PC-9 (cell line): ENCODE data around the gene PTPRT. TPM values are rescaled to one million over a fixed set of nuclear protein-coding genes. Genes with fewer than 3 reads are reported as not detected.

Source experiments
- BruUV-seq: library from RNA; stranded (reverse); fragments of 400-500 nt; replicated peaks from 2 replicates; lab custom pipeline; 2021; lab: Mats Ljungman, UMichigan
- CTCF ChIA-PET: fragments of 300-600 bp; sonication (Branson Sonifier 250); formaldehyde crosslinking; loops from one replicate; lab custom pipeline; 2022; ENCODE audit warnings: antibody characterized with exemption; lab: Charles Lee
- POLR2A ChIA-PET: fragments of 300-600 bp; sonication (Branson Sonifier 250); formaldehyde crosslinking; loops from one replicate; lab custom pipeline; 2022; ENCODE audit warnings: antibody characterized with exemption; ENCODE audit not compliant: unreplicated experiment; lab: Charles Lee
- DNase-seq, 2 experiments: peaks; one replicate each; pipeline versions ENCODE4 v3.0.0 to v3.0.0-alpha.2; 2015 to 2022; ENCODE audit warnings: mixed read lengths in 1 of 2
- H2AFZ ChIP-seq: fragments of 200-600 bp; sonication (generic); 2 replicates; pipeline ENCODE4 v1.8.1; 2017; ENCODE audit warnings: antibody characterized with exemption
- H3F3A ChIP-seq: fragments of 200-600 bp; sonication (generic); 2 replicates; pipeline ENCODE4 v1.8.1; 2017; ENCODE audit warnings: antibody characterized with exemption, mild to moderate bottlenecking, low read depth; ENCODE audit not compliant: insufficient read depth
- H3K27ac ChIP-seq: fragments of 200-600 bp; sonication (generic); 2 replicates; pipeline ENCODE4 v1.6.1; 2016; ENCODE audit warnings: mixed run types
- H3K27me3 ChIP-seq: fragments of 200-600 bp; sonication (generic); 2 replicates; pipeline ENCODE4 v1.6.1; 2016; ENCODE audit warnings: low read depth, mixed run types; ENCODE audit not compliant: insufficient read depth
- H3K36me3 ChIP-seq: fragments of 200-600 bp; sonication (generic); 2 replicates; pipeline ENCODE4 v1.6.1; 2016; ENCODE audit warnings: low read depth, mixed run types
- H3K4me1 ChIP-seq: fragments of 200-600 bp; sonication (generic); replicated peaks from 2 replicates; pipeline ENCODE4 v1.6.1; 2016; ENCODE audit warnings: mixed run types; ENCODE audit not compliant: insufficient read depth
- H3K4me2 ChIP-seq: fragments of 200-600 bp; sonication (generic); 2 replicates; pipeline ENCODE4 v1.6.1; 2017; ENCODE audit warnings: mixed run types
- H3K4me3 ChIP-seq: fragments of 200-600 bp; sonication (generic); 2 replicates; pipeline ENCODE4 v1.6.1; 2016; ENCODE audit warnings: mixed run types
- H3K79me2 ChIP-seq: fragments of 200-600 bp; sonication (generic); 2 replicates; pipeline ENCODE4 v1.6.1; 2017; ENCODE audit warnings: low read depth, mixed run types
- H3K9me2 ChIP-seq: fragments of 200-600 bp; sonication (generic); 2 replicates; pipeline ENCODE4 v1.8.1; 2017; ENCODE audit warnings: mild to moderate bottlenecking; ENCODE audit not compliant: insufficient read depth
- H3K9me3 ChIP-seq: fragments of 200-600 bp; sonication (generic); 2 replicates; pipeline ENCODE4 v1.8.1; 2016; ENCODE audit warnings: low read depth; ENCODE audit not compliant: insufficient read depth
- H4K20me1 ChIP-seq: fragments of 200-600 bp; sonication (generic); 2 replicates; pipeline ENCODE4 v1.8.1; 2017; ENCODE audit not compliant: insufficient read depth
- CTCF ChIP-seq: fragments of 200-600 bp; sonication (generic); conservative IDR thresholded peaks from 2 replicates; pipeline ENCODE4 v1.6.1; 2017; ENCODE audit warnings: mixed run types, antibody characterized with exemption, mild to moderate bottlenecking, moderate library complexity
- EZH2 ChIP-seq: fragments of 200-600 bp; sonication (generic); IDR thresholded peaks from 2 replicates; pipeline ENCODE4 v1.8.0; 2017; ENCODE audit warnings: antibody characterized with exemption, low read depth
- intact Hi-C: fragments of 100-400 bp; cut with micrococcal nuclease; formaldehyde crosslinking; loops from one replicate; pipeline ENCODE4 v1.10.0; 2022; ENCODE audit not compliant: unreplicated experiment
- total RNA-seq: library from RNA; stranded (reverse); gene quantifications from 2 replicates; pipeline ENCODE4 v1.2.3, GENCODE V29; 2021

The PTPRT gene
- total RNA-seq, 1 experiment from 2014 or later, result not detected

- TF ChIP-seq EZH2, result no peak
- no peak for TF ChIP-seq CTCF
- Histone ChIP-seq H3K9me3 (no peaks in the 10 kb centered on the region), H3K9me2 (no peaks in the 10 kb centered on the region), H4K20me1 (no peaks in the 10 kb centered on the region), H2AFZ (no peak overlapping the region), H3K79me2 (no peaks in the 10 kb centered on the region), H3F3A (no peaks in the 10 kb centered on the region), H3K4me1 (no peaks in the 10 kb centered on the region), H3K4me3 (no peak overlapping the region), H3K27ac (no peak overlapping the region), H3K27me3 (no peaks in the 10 kb centered on the region; the same call in 1 of the 2 replicates), H3K36me3 (no peaks in the 10 kb centered on the region), H3K4me2 (no peak overlapping the region)
- intact Hi-C loops, result no loop called here
- no TSS peak for BruUV-seq
- ChIA-PET POLR2A (no interaction called here), CTCF (no interaction called here)
- no peak for DNase-seq
These were observed 848.1 kb downstream of the PTPRT start for GRCh38 chr20:42341654-42342053.

- Histone ChIP-seq H3K9me3 (no peaks in the 10 kb centered on the region), H3K36me3 (no peaks in the 10 kb centered on the region), H3K4me1 (no peaks in the 10 kb centered on the region), H3K4me3 (no peak overlapping the region), H3K9me2 (no peaks in the 10 kb centered on the region), H2AFZ (no peak overlapping the region), H3K4me2 (no peak overlapping the region), H4K20me1 (no peaks in the 10 kb centered on the region), H3K27me3 (no peaks in the 10 kb centered on the region; the same call in 1 of the 2 replicates), H3K79me2 (no peaks in the 10 kb centered on the region), H3K27ac (no peak overlapping the region), H3F3A (no peaks in the 10 kb centered on the region)
- BruUV-seq, result no TSS peak
- no peak for TF ChIP-seq EZH2
- CTCF ChIA-PET, result no interaction called here
- DNase-seq, result no peak
- POLR2A ChIA-PET, result no interaction called here
- intact Hi-C loops, result no loop called here
These were observed 849.3 kb downstream of the PTPRT start for GRCh38 chr20:42340368-42340767.

- H2AFZ ChIP-seq, result no peak overlapping the region
- H3K9me2 ChIP-seq, result no peaks in the 10 kb centered on the region
- H3K27ac ChIP-seq, result no peak overlapping the region
- no peaks in the 10 kb centered on the region for H3F3A ChIP-seq
- H3K79me2 ChIP-seq, result no peaks in the 10 kb centered on the region
- intact Hi-C loops, result no loop called here
- ChIA-PET CTCF (no interaction called here), POLR2A (no interaction called here)
- H3K4me3 ChIP-seq, result no peak overlapping the region
- no peaks in the 10 kb centered on the region for H3K27me3 ChIP-seq
- TF ChIP-seq EZH2 (no peak), CTCF (no peak)
- no peaks in the 10 kb centered on the region for H3K36me3 ChIP-seq
- H4K20me1 ChIP-seq, result no peaks in the 10 kb centered on the region
- DNase-seq, result no peak
- no peaks in the 10 kb centered on the region for H3K4me1 ChIP-seq
- no TSS peak for BruUV-seq
- no peaks in the 10 kb centered on the region for H3K9me3 ChIP-seq
- H3K4me2 ChIP-seq, result no peak overlapping the region
These were observed 851.2 kb downstream of the PTPRT start for GRCh38 chr20:42338294-42339201.
